ENCODE measurements around the gene PGGHG.
A peak's percentile ranks its signal among the peaks of the same experiment; 100 is the strongest.

Gene PGGHG

GRCh38 chr11:269146-269890, 19.6 kb upstream of the PGGHG start:
- DNase-seq: peak; percentile 54

- DNase-seq: no peak
Observed at GRCh38 chr11:270451-271318, 18.2 kb upstream of the PGGHG start.

GRCh38 chr11:271319-271715, 17.6 kb upstream of the PGGHG start:
- DNase-seq: no peak

- DNase-seq: no peak
Observed at GRCh38 chr11:272195-272930, 16.6 kb upstream of the PGGHG start.

- DNase-seq: no peak
Observed at GRCh38 chr11:272931-273198, 16.1 kb upstream of the PGGHG start.

GRCh38 chr11:276219-276618, 12.7 kb upstream of the PGGHG start:
- DNase-seq: no peak

GRCh38 chr11:278001-278951, 10.7 kb upstream of the PGGHG start, which contains the start of gene NLRP6:
NLRP6 (plus strand) TSS chr11:278407; CDS start chr11:278570, 163 bp downstream.
- DNase-seq: no peak

- no peak for DNase-seq
Observed at GRCh38 chr11:279040-279965, 9.6 kb upstream of the PGGHG start.

- DNase-seq: no peak
Observed at GRCh38 chr11:279966-280705, 8.8 kb upstream of the PGGHG start.

GRCh38 chr11:280706-281485, 8.0 kb upstream of the PGGHG start:
- DNase-seq: no peak

- no peak for DNase-seq
Observed at GRCh38 chr11:281486-282161, 7.3 kb upstream of the PGGHG start.

GRCh38 chr11:282171-282570, 6.8 kb upstream of the PGGHG start:
- no peak for DNase-seq

- DNase-seq: no peak
Observed at GRCh38 chr11:282630-283360, 6.1 kb upstream of the PGGHG start.

- no peak for DNase-seq
Observed at GRCh38 chr11:283405-284104, 5.4 kb upstream of the PGGHG start.

- no peak for DNase-seq
Observed at GRCh38 chr11:284105-285020, 4.6 kb upstream of the PGGHG start.

- DNase-seq: no peak
Observed at GRCh38 chr11:285021-285893, 3.7 kb upstream of the PGGHG start.
